K562 (cell line): ENCODE results near the gene SCMH1. TPM values are rescaled to one million over a fixed set of nuclear protein-coding genes. Genes with fewer than 3 reads are reported as not detected.

ENCODE experiments used
- ATF6 ChIP-seq: sonication (generic); formaldehyde crosslinking; IDR thresholded peaks from 2 replicates; pipeline ENCODE4 v1.4.0; 2020; ENCODE audit warnings: mild to moderate bottlenecking, missing genetic modification reagents
- BRCA1 ChIP-seq, 2 experiments: fragments of 450-650 bp in 1 of 2; sonication (generic) in 1 of 2; formaldehyde crosslinking in 1 of 2; IDR thresholded peaks; 2 replicates each; pipeline versions ENCODE4 v1.5.0 to v1.6.1; 2017 to 2020; ENCODE audit warnings: mild to moderate bottlenecking in 1 of 2, missing genetic modification reagents in 1 of 2
- CXXC5 ChIP-seq: fragments of 250-450 bp; sonication (Bioruptor Pico); IDR thresholded peaks from 2 replicates; pipeline ENCODE4 v1.8.0; 2022; ENCODE audit warnings: inconsistent platforms, mild to moderate bottlenecking, moderate library complexity
- HMG20B ChIP-seq: fragments of 250-450 bp; sonication (Bioruptor Pico); IDR thresholded peaks from 2 replicates; pipeline ENCODE4 v1.5.0; 2021; ENCODE audit warnings: mild to moderate bottlenecking
- HMGN3 ChIP-seq: IDR thresholded peaks from 2 replicates; pipeline ENCODE4 v1.6.1; 2011; ENCODE audit warnings: borderline replicate concordance, low read depth, mild to moderate bottlenecking, mixed read lengths, low read length; ENCODE audit not compliant: insufficient read length; ENCODE audit errors: extremely low read depth
- IRF2 ChIP-seq: sonication (generic); formaldehyde crosslinking; IDR thresholded peaks from 2 replicates; pipeline ENCODE4 v1.8.1; 2022; ENCODE audit warnings: mild to moderate bottlenecking, missing genetic modification reagents
- KDM5B ChIP-seq: fragments of 200-600 bp; sonication (generic); IDR thresholded peaks from 2 replicates; pipeline ENCODE4 v1.6.1; 2012; ENCODE audit warnings: low read depth, mild to moderate bottlenecking, moderate library complexity, low read length, control low read depth, inconsistent platforms; ENCODE audit not compliant: insufficient replicate concordance
- MTA3 ChIP-seq: fragments of 450-650 bp; formaldehyde crosslinking; IDR thresholded peaks from 2 replicates; pipeline ENCODE4 v1.6.1; 2017; ENCODE audit warnings: mild to moderate bottlenecking, borderline replicate concordance
- PHB2 ChIP-seq: fragments of 450-650 bp; IDR thresholded peaks from 2 replicates; pipeline ENCODE4 v1.6.1; 2017; ENCODE audit warnings: low read depth
- TGIF2 ChIP-seq: sonication (generic); formaldehyde crosslinking; IDR thresholded peaks from 2 replicates; pipeline ENCODE4 v1.8.1; 2022; ENCODE audit warnings: mild to moderate bottlenecking, missing genetic modification reagents, moderate library complexity
- THAP7 ChIP-seq: fragments of 250-450 bp; sonication (Bioruptor Pico); IDR thresholded peaks from 2 replicates; pipeline ENCODE4 v1.5.0; 2021
- ZNF76 ChIP-seq: fragments of 250-450 bp; sonication (Bioruptor Pico); IDR thresholded peaks from 2 replicates; pipeline ENCODE4 v1.4.0; 2020; ENCODE audit warnings: mild to moderate bottlenecking, moderate library complexity, borderline replicate concordance
- polyA plus RNA-seq, 8 experiments: library from polyadenylated mRNA; depleted of rRNA in 4 of 8; stranded (reverse) in 5 of 8; unstranded in 3 of 8; fragments of >200 nt; fragmentation: Nextera tagmentation in 2 of 8; fragmentation: Illumina TruSeq in 1 of 8; extraction: Ambion mirVana in 2 of 8; extraction: Trizol in 1 of 8; gene quantifications; 2 replicates each; pipeline versions ENCODE4 v1.2.1 to v1.2.3, GENCODE V29; 2011 to 2014; ENCODE audit warnings: inconsistent platforms in 1 of 8, missing spikeins in 1 of 8
- total RNA-seq, 7 experiments: library from RNA; depleted of rRNA in 6 of 7; stranded (reverse); fragments of >200 nt in 6 of 7; fragmentation: Illumina TruSeq in 2 of 7; extraction: Trizol in 2 of 7; gene quantifications; 2 replicates each; pipeline versions ENCODE4 v1.2.1 to v1.2.3, GENCODE V29; 2011 to 2021; ENCODE audit warnings: low replicate concordance in 1 of 7
- TF ChIP-seq, protein P1 (sequence below): sonication (generic); formaldehyde crosslinking; IDR thresholded peaks from 2 replicates; pipeline ENCODE4 v1.8.0; 2022; ENCODE audit warnings: missing genetic modification reagents, mild to moderate bottlenecking, moderate library complexity, borderline replicate concordance
- TF ChIP-seq, protein P2 (sequence below): fragments of 200-800 bp; sonication (Bioruptor generic); IDR thresholded peaks from 2 replicates; pipeline ENCODE4 v1.6.1; 2017; ENCODE audit warnings: missing genetic modification characterization, missing compliant biosample characterization

SCMH1 gene
- total and polyA plus RNA-seq, 9 of the 15 experiments (the other 6 are each of a cell fraction or from before 2014, with no cell fraction given): 8.5 to 37.0 (median 26.8) TPM

DNA sequence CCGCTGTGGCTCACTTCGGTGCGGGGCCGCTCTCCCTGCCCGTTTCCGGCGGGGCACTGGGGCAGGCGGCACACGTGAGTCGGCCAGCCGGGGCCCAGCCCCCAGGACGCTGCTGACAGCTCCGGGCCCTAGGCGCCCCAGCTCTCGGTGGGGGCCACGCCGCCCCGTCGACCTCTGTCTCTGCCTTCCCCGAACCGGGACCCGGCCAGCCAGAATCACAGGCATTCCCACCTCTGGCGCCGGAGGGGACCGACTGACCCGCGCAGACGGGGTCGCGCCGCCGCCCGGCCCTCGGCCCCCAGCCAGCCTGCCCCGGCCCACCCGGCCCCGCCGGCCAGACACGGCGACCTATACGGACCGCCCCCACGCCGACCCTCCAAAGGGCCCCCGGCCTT lies 755 bp downstream of the SCMH1 start (continued):
- no peak for TF ChIP-seq ATF6 (CRISPR knock-in tag)
- TF ChIP-seq THAP7: no peak
- TF ChIP-seq PHB2: no peak
- TF ChIP-seq, protein P1, sequence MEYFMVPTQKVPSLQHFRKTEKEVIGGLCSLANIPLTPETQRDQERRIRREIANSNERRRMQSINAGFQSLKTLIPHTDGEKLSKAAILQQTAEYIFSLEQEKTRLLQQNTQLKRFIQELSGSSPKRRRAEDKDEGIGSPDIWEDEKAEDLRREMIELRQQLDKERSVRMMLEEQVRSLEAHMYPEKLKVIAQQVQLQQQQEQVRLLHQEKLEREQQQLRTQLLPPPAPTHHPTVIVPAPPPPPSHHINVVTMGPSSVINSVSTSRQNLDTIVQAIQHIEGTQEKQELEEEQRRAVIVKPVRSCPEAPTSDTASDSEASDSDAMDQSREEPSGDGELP: peak; percentile 37; the same call in 1 of the 2 replicates
- TF ChIP-seq HMG20B (CRISPR knock-in tag): no peak
- TF ChIP-seq, protein P2, sequence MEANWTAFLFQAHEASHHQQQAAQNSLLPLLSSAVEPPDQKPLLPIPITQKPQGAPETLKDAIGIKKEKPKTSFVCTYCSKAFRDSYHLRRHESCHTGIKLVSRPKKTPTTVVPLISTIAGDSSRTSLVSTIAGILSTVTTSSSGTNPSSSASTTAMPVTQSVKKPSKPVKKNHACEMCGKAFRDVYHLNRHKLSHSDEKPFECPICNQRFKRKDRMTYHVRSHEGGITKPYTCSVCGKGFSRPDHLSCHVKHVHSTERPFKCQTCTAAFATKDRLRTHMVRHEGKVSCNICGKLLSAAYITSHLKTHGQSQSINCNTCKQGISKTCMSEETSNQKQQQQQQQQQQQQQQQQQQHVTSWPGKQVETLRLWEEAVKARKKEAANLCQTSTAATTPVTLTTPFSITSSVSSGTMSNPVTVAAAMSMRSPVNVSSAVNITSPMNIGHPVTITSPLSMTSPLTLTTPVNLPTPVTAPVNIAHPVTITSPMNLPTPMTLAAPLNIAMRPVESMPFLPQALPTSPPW (CRISPR knock-in tag): no peak
- no peak for TF ChIP-seq ZNF76 (CRISPR knock-in tag)
- peak; percentile 31; the same call in 1 of the 2 replicates for TF ChIP-seq CXXC5 (CRISPR knock-in tag)
- TF ChIP-seq BRCA1 (IDR thresholded peaks at IDR 0.05): no peak
- TF ChIP-seq BRCA1 (CRISPR knock-in tag; IDR thresholded peaks at IDR 0.05): no peak
- TF ChIP-seq TGIF2 (CRISPR knock-in tag): peak; percentile 56; the same call in 1 of the 2 replicates
- TF ChIP-seq HMGN3: peak; percentile 48
- peak; percentile 47 for TF ChIP-seq KDM5B
- no peak for TF ChIP-seq IRF2
- TF ChIP-seq MTA3: no peak
